GM18951 (cell line): ENCODE data around the gene PDK2.

Experiments used
- POLR2A ChIP-seq: IDR thresholded peaks from 4 replicates; pipeline ENCODE4 v1.6.1; 2011; ENCODE audit warnings: mild to moderate bottlenecking; ENCODE audit not compliant: insufficient read length, insufficient read depth; ENCODE audit errors: extremely low read depth
- in situ Hi-C: fragments of 300-500 bp; cut with MboI; formaldehyde crosslinking; loops from one replicate; pipeline ENCODE4 v1.12.0; 2022; ENCODE audit warnings: low sequenced_read_pairs, mixed read lengths, inconsistent platforms; ENCODE audit not compliant: unreplicated experiment

The PDK2 gene

DNA sequence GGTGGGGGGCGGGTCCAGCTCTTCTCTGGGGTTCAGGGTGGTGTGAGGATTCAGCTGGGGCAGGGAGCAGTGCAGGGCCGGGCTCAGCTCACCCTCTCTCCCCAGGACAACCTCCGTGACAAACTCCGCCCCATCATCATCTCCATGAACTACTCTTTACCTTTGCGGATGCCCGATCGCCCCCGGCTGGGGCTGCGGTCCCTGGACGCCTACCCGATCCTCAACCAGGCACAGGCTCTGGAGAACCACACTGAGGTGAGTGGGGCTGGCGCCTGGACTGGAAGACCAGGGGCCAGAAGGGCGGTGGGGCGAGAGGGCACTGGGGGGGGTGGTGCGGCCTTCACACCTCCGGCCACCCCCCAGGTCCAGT is 18.9 kb upstream of the PDK2 start:
- in situ Hi-C loops: no loop called here
- TF ChIP-seq POLR2A: no peak

GRCh38 chr17:50076591-50077235 is 18.4 kb upstream of the PDK2 start:
- in situ Hi-C loops: no loop called here

DNA sequence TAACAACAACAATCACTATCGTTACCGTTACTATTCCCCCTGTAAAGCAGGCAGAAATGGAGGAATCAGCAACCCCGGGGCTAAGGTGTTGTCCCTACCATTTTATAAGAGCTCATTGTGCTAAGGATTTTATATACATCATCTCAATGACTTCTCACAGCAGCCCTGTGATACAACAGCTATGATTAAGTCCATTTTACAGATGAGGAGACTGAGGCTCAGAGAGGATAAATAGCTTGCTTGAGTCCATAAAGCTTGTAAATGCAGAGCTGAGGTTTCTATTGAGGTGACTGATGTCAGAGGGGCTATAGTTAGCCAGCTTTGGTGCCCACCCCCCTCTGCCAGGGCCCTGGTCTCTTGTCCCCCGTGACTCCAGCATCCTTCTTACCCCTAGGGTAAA is 16.7 kb upstream of the PDK2 start:
- TF ChIP-seq POLR2A: no peak
- in situ Hi-C loops: no loop called here

More at GRCh38 chr17:50076591-50077235, 18.4 kb upstream of the PDK2 start:
- TF ChIP-seq POLR2A: no peak

DNA sequence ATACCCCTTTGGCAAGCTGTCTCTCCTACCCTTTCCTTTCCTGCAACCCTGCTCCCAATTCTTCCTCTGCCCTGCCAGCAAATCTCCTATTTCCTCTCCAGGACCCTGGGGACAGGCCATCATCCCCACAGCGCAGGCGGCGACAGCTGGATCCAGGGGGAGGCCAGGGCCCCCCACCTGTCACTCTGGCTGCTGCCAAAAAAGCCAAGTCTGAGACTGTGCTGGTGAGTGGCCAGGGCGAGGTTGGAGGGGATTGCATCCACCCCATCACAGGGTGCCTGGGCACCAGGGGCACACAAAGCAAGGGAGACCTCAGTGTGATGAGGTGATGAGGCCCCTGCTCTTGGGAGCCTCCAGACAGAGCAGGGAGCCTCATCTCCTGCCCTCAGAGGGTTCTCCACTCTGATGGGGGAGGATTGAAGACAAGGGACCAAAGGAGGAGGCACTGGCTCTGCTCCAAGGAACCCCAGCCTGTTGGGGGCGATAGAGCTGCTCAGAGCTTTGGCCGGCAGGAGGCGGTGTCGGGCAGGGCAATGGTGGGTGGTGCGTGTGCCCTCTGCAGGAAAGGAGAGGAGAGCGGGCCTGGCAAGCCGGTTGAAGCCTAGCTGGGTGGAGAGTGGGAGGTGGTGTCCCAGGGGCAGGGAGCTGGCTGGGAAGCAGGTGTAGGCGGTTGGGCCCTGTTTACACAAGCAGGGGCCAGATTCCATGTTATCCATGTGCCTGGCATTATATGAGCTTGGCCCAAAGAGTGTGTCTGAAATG is 15.6 kb upstream of the PDK2 start:
- TF ChIP-seq POLR2A: no peak
- in situ Hi-C loops: no loop called here

DNA sequence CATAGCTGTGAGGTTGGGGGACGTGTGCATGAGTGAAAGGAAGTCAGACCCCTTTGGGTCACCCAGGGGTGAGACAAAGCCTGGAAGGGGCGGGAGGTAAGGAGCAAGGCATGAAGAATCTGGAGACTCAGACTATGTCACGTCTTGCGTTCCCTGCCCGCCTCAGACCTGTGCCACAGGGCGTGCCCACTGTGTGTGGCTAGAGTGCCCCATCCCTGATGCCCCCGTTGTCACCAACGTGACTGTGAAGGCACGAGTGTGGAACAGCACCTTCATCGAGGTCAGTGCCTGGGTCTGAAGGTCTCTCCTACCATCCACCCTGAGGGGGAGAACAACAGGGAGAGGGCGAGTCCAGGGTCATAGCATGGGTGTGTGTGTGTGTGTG is 15.1 kb upstream of the PDK2 start:
- TF ChIP-seq POLR2A: no peak
- in situ Hi-C loops: no loop called here

DNA sequence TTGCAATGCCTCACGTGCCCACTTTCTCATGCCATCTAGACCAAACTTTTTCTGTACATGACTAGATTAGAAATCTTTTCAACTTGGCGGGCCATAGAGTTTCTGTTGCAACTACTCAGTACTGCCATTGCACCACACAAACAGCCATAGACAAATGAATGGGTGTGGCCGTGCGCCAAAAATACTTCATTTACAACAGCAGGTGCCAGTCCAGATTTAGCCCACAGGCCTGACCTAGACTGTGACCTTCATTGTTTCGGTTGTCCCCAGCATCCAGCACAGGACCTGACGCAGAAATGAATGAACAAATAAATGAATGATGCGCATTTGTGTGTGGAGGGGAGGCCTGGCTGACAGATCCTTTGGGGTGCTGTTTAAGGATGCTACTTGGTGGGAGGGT is 14.3 kb upstream of the PDK2 start:
- TF ChIP-seq POLR2A: no peak
- in situ Hi-C loops: no loop called here

- no peak for TF ChIP-seq POLR2A
- in situ Hi-C loops: no loop called here
Observed at GRCh38 chr17:50081757-50082156, 13.4 kb upstream of the PDK2 start.

DNA sequence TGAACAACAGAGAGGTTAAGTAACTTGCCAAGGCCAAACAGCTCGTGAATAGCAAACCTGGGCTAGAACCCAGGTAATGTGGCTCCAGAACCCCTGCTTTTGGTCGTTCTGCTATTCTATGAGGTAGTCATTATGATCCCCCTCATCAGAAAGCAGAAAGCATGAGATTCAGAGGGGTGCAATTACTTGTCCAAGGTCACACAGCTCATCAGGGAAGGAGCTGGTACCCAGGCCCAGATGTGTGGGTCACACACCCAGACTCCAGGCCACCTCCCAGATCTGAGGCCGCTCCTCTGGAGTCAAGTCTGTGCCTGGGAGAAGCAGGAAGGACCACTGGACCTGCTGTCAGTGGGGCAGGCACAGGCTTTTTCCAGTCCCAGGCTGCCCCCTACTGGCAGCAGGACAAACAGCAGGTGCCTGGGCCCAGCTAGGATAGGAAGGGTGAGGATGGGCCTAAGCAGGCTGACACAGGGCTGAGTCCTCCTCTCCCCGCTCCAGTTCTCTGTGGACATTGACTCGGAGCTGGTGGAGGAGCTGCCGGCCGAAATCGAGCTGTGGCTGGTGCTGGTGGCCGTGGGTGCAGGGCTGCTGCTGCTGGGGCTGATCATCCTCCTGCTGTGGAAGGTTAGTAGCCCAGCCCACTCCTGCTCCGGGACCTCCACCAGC is 7.8 kb upstream of the PDK2 start:
- TF ChIP-seq POLR2A: no peak
- in situ Hi-C loops: no loop called here

DNA sequence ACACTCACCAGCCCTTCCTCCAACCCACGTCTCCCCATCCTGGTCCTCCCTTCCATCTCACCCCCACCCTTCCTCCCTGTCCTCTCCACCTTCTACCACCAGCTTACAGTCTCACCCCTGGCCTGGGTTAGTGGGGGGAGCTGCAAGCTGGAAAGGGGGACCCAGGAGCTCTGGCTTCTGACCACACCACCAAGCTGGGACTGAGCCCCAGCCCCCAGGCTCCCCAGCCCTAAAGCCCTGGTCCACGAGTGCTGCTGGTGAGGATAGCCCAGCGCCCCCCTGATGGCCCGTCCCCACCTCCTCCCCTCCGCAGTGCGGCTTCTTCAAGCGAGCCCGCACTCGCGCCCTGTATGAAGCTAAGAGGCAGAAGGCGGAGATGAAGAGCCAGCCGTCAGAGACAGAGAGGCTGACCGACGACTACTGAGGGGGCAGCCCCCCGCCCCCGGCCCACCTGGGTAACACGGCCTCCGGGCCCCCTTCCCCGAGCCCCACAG is 7.2 kb upstream of the PDK2 start:
- in situ Hi-C loops: no loop called here
- TF ChIP-seq POLR2A: no peak

- TF ChIP-seq POLR2A: no peak
- in situ Hi-C loops: no loop called here
Observed at GRCh38 chr17:50088952-50089825, 6.0 kb upstream of the PDK2 start.

- in situ Hi-C loops: no loop called here
- no peak for TF ChIP-seq POLR2A
Observed at GRCh38 chr17:50090071-50090470, 5.1 kb upstream of the PDK2 start.

- in situ Hi-C loops: no loop called here
- TF ChIP-seq POLR2A: no peak
Observed at GRCh38 chr17:50090971-50091917, 3.9 kb upstream of the PDK2 start.
